Smooth muscle cell (in vitro differentiated cells): ENCODE data around the gene WNT7B. TPM values are rescaled to one million over a fixed set of nuclear protein-coding genes. Genes with fewer than 3 reads are reported as not detected.

Experiments
- DNase-seq: peaks from one replicate; lab custom pipeline; 2025; ENCODE audit not compliant: unreplicated experiment; lab: John Stamatoyannopoulos, UW
- H2AFZ ChIP-seq: fragments of 200-600 bp; sonication (generic); 2 replicates; pipeline ENCODE4 v1.6.0; 2016; ENCODE audit warnings: antibody characterized with exemption, low read depth, mild to moderate bottlenecking
- H3F3A ChIP-seq: fragments of 200-600 bp; sonication (generic); 2 replicates; pipeline ENCODE4 v1.6.0; 2017; ENCODE audit warnings: antibody characterized with exemption, low read depth
- H3K27ac ChIP-seq: fragments of 200-600 bp; sonication (generic); 2 replicates; pipeline ENCODE4 v1.5.1; 2016; ENCODE audit warnings: low read depth, mild to moderate bottlenecking
- H3K27me3 ChIP-seq: fragments of 200-600 bp; sonication (generic); 2 replicates; pipeline ENCODE4 v1.6.1; 2016; ENCODE audit warnings: low read depth, mild to moderate bottlenecking
- H3K36me3 ChIP-seq: fragments of 200-600 bp; sonication (generic); 2 replicates; pipeline ENCODE4 v1.5.1; 2016; ENCODE audit warnings: low read depth
- H3K4me1 ChIP-seq: fragments of 200-600 bp; sonication (generic); 2 replicates; pipeline ENCODE4 v1.5.1; 2016; ENCODE audit warnings: low read depth
- H3K4me2 ChIP-seq: fragments of 200-600 bp; sonication (generic); 2 replicates; pipeline ENCODE4 v1.6.0; 2016; ENCODE audit warnings: mild to moderate bottlenecking
- H3K4me3 ChIP-seq: fragments of 200-600 bp; sonication (generic); 2 replicates; pipeline ENCODE4 v1.5.1; 2016; ENCODE audit warnings: mild to moderate bottlenecking
- H3K79me2 ChIP-seq: fragments of 200-600 bp; sonication (generic); 2 replicates; pipeline ENCODE4 v1.6.0; 2016; ENCODE audit warnings: low read depth, mild to moderate bottlenecking
- H3K9ac ChIP-seq: fragments of 200-600 bp; sonication (generic); 2 replicates; pipeline ENCODE4 v1.6.0; 2016; ENCODE audit warnings: low read depth
- H3K9me3 ChIP-seq: fragments of 200-600 bp; sonication (generic); replicated peaks from 2 replicates; pipeline ENCODE4 v1.5.1; 2016; ENCODE audit warnings: low read depth
- H4K20me1 ChIP-seq: fragments of 200-600 bp; sonication (generic); 2 replicates; pipeline ENCODE4 v1.6.0; 2016; ENCODE audit warnings: low read depth
- CTCF ChIP-seq: fragments of 200-600 bp; sonication (generic); IDR thresholded peaks from 2 replicates; pipeline ENCODE4 v1.5.1; 2017; ENCODE audit warnings: borderline replicate concordance, mild to moderate bottlenecking, antibody characterized with exemption; ENCODE audit not compliant: insufficient read depth, poor library complexity, severe bottlenecking
- WGBS: methylation state at CpG from one replicate; pipeline ENCODE4 v1.1.7; 2016; ENCODE audit warnings: low lambda C conversion rate; 5-methylcytosine and 5-hydroxymethylcytosine counted together
- polyA plus RNA-seq: library from polyadenylated mRNA; unstranded; fragments of >200 nt; fragmentation: Nextera tagmentation; extraction: Ambion mirVana; gene quantifications from 2 replicates; pipeline ENCODE4 v1.2.1, GENCODE V29; 2016
- total RNA-seq: library from RNA; depleted of rRNA; stranded (reverse); fragments of >200 nt; gene quantifications from 2 replicates; pipeline ENCODE4 v1.2.3, GENCODE V29; 2014

WNT7B gene
- 0.45 and 1.6 TPM in 2 replicates for total RNA-seq
- 0.69 and 3.2 TPM in 2 replicates for polyA plus RNA-seq

DNA sequence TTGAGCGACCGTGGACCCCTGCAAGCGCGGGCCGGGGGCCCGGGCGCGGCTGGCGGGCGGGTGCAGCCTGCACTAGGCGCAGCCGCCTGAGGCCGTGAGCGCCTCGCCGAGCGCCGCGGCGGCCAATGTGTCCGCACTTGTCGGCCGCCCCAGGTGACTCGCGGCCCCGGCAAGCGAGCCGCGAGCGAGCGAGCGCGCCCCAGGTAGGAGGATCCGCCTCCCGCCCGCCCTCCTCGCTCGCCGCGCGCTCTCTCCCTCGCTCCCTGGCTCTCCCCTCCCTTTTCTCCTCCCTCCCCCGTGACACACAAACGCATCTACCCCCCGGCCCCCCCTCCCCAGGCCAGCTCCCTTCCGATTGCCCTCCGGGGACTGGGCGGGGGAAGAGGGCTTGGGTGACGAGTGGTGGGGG, at the start of gene WNT7B:
Gene WNT7B (minus strand): TSS at position 160 of the 409 bp plus-strand sequence. CDS start 408 bp downstream, outside the sequence.
- no peak for DNase-seq
- no peak within 1 kb of the TSS for H3K27ac ChIP-seq

DNA sequence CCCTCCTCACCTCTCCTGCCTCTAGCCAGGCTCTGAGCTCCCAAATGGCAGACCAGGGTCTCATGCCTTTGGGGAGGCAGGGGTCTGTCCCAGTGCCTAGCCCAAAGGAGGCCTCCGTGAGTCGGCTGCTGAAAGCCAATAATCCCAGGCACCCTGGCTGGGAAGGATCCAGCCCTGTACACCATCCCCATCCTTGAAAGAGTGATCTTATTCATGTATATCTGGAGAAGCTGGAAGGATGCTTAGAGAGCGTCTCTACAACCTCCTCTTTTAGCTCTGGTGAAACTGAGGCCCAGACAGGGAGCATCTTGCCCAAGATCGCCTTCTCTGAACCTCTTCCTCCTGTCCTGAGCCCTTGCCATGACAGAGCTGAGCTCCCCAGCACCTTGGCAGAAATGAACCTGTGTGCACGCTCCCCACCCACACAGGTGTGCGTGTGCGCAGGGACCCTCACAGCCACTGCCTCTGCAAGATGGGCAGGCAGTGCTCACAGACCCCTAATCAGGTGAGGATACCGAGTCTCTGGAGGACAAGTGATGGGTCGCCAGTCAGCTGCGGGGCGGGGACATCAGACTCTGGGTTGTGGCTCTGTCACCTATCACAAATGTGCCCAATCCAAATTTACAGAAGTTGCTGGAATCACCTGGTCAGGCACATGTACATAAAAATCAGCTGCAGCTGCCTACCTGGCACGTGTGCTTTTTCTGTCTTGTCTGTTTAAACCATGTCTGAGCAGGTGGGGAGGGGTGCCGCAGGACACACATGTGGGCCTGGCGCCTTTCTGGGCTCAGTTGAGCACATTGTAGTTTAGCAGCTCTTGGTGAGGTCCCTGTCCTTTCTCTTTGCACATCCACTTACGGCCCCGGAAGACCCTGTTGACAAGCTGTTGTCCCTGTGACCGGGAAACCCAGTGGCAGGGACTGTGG, 49.3 kb upstream of the WNT7B start:
- Histone ChIP-seq H2AFZ (peak overlapping the region; percentile 85), H3K27me3 (no peaks in the 10 kb centered on the region), H3K9ac (no peak overlapping the region), H3K36me3 (no peaks in the 10 kb centered on the region), H3F3A (no peaks in the 10 kb centered on the region), H3K9me3 (no peaks in the 10 kb centered on the region), H3K4me3 (no peak overlapping the region), H3K27ac (no peak overlapping the region), H3K4me2 (peak overlapping the region; percentile 89), H3K79me2 (no peaks in the 10 kb centered on the region), H3K4me1 (no peaks in the 10 kb centered on the region), H4K20me1 (no peaks in the 10 kb centered on the region)
- WGBS = 94% methylated on average over 17 of the region's 17 CpGs
- DNase-seq = no peak
- TF ChIP-seq CTCF = no peak

More for the DNA sequence above, at the start of gene WNT7B:
- Histone ChIP-seq H3K36me3 (no peaks in the 10 kb centered on the region), H4K20me1 (no peaks in the 10 kb centered on the region), H3K9ac (no peak within 1 kb of the TSS), H2AFZ (no peak within 1 kb of the TSS), H3K4me2 (peak within 1 kb of the TSS; percentile 98), H3K79me2 (no peaks in the 10 kb centered on the region), H3F3A (no peaks in the 10 kb centered on the region), H3K27me3 (peaks cover 61% of the 10 kb centered on the region), H3K4me1 (peaks cover 4% of the 10 kb centered on the region), H3K4me3 (peak within 1 kb of the TSS; percentile 45), H3K9me3 (no peaks in the 10 kb centered on the region)
- no peak for TF ChIP-seq CTCF
- WGBS = 0% methylated on average over 28 of the region's 49 CpGs

DNA sequence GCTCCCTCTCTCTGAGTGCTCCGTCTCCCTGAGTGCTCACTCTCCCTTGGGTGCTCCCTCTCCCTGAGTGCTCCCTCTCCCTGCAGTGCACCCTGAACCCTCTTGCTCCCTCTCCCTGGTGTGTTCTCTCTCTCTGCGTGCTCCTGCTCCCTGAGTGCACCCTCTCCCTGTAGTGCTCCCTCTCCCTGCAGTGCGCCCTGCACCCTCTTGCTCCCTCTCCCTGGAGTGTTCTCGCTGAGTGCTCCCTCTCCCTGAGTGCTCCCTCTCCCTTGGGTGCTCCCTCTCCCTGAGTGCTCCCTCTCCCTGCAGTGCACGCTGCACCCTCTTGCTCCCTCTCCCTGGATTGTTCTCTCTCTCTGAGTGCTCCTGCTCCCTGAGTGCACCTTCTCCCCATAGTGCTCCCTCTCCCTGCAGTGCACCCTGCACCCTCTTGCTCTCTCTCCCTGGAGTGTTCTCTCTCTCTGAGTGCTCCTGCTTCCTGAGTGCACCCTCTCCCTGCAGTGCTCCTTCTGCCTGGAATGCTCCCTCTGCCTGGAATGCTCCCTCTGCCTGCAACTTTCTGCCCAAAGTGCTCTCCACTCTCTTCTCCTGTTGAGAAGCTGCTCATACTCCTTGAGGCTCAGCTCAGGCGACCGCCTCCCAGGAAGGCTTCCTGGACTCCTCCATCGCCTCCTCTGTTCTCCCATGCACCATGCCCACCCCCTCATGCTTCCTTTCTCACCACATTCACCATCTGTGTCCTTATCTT, 48.4 kb upstream of the WNT7B start:
- Histone ChIP-seq H3K9ac (no peak overlapping the region), H3K27me3 (no peaks in the 10 kb centered on the region), H3K36me3 (no peaks in the 10 kb centered on the region), H3K4me2 (no peak overlapping the region), H3K9me3 (no peaks in the 10 kb centered on the region), H3K4me1 (no peaks in the 10 kb centered on the region), H3F3A (no peaks in the 10 kb centered on the region), H3K79me2 (no peaks in the 10 kb centered on the region), H3K4me3 (no peak overlapping the region), H3K27ac (no peak overlapping the region), H2AFZ (no peak overlapping the region), H4K20me1 (no peaks in the 10 kb centered on the region)
- WGBS = 92% methylated on average over 8 of the region's 8 CpGs
- TF ChIP-seq CTCF = no peak
- no peak for DNase-seq
